AG09309 (cell line): ENCODE results near the gene RAB3C.
A peak's percentile ranks its signal among the peaks of the same experiment; 100 is the strongest.
"Not testable (repeated sequence)": the region's sequence is repeated elsewhere in the genome, so short reads cannot be mapped to it uniquely, and the experiment has no call there.

Experiments used
- DNase-seq: peaks from one replicate; pipeline ENCODE4 v3.0.0-alpha.2; 2010; ENCODE audit warnings: low read depth
- H3K4me3 ChIP-seq: 2 replicates; pipeline ENCODE4 v1.5.1; 2011; ENCODE audit warnings: mild to moderate bottlenecking, low read depth, low read length, moderate library complexity; ENCODE audit not compliant: control insufficient read depth
- CTCF ChIP-seq: IDR thresholded peaks from 2 replicates; pipeline ENCODE4 v1.5.1; 2011; ENCODE audit warnings: mild to moderate bottlenecking, low read depth, low read length, inconsistent platforms; ENCODE audit not compliant: insufficient read depth, control insufficient read depth; ENCODE audit errors: missing control alignments

The RAB3C gene

GRCh38 chr5:58582803-58583491 lies at the start of gene RAB3C:
RAB3C (plus strand) TSS chr5:58583075; CDS start chr5:58583209, 134 bp downstream.
- peak; percentile 70 for DNase-seq
- H3K4me3 ChIP-seq: peak within 1 kb of the TSS; percentile 40
- TF ChIP-seq CTCF: no peak

GRCh38 chr5:58541935-58542334 lies 40.9 kb upstream of the RAB3C start:
- not testable (repeated sequence) for DNase-seq, H3K4me3 ChIP-seq

GRCh38 chr5:58542709-58543108 lies 40.2 kb upstream of the RAB3C start:
- H3K4me3 ChIP-seq: no peak overlapping the region
- no peak for DNase-seq
- TF ChIP-seq CTCF: no peak

GRCh38 chr5:58543723-58544122 lies 39.2 kb upstream of the RAB3C start:
- H3K4me3 ChIP-seq: no peak overlapping the region
- DNase-seq: no peak
- TF ChIP-seq CTCF: no peak

- no peak for DNase-seq
These were observed 38.7 kb upstream of the RAB3C start for GRCh38 chr5:58544195-58544594.

GRCh38 chr5:58544926-58545325 lies 37.9 kb upstream of the RAB3C start:
- no peak for TF ChIP-seq CTCF
- DNase-seq: no peak
- H3K4me3 ChIP-seq: no peak overlapping the region

More at GRCh38 chr5:58544195-58544594, 38.7 kb upstream of the RAB3C start:
- no peak for TF ChIP-seq CTCF
- H3K4me3 ChIP-seq: no peak overlapping the region

GRCh38 chr5:58545912-58546311 lies 37.0 kb upstream of the RAB3C start:
- DNase-seq: no peak
- no peak for TF ChIP-seq CTCF
- no peak overlapping the region for H3K4me3 ChIP-seq
